ENCODE results near the gene IKZF1. TPM values are rescaled to one million over a fixed set of nuclear protein-coding genes. Genes with fewer than 3 reads are reported as not detected.

The IKZF1 gene
- total RNA-seq, 3 donors from 2014 or later = 14.2 to 21.4 (median 21.3) TPM

- TF ChIP-seq POLR2AphosphoS5 (IDR thresholded peaks at IDR 0.05) (no peak), CTCF (IDR thresholded peaks at IDR 0.05) (no peak), POLR2A (IDR thresholded peaks at IDR 0.05) (no peak)
- Histone ChIP-seq H3K36me3 (no peaks in the 10 kb centered on the region), H3K27me3 (no peaks in the 10 kb centered on the region), H3K4me1 (no peaks in the 10 kb centered on the region), H3K9me3 (no peaks in the 10 kb centered on the region), H3K27ac (no peak overlapping the region), H3K4me3 (no peak overlapping the region)
- DNase-seq (ENCODE audit: low spot score in 2 of 2) = no peak
- intact Hi-C loops (cut with DNase I; ENCODE audit: low total_unique reads) = loop anchor here (5.0 kb wide), 1 partner anchor 636 kb away; no protein-coding TSS in a partner anchor
These were observed 37.2 kb downstream of the IKZF1 start for GRCh38 chr7:50341724-50342123.

- H3K27me3 ChIP-seq = no peaks in the 10 kb centered on the region
These were observed 38.1 kb downstream of the IKZF1 start for GRCh38 chr7:50342616-50343114.

GRCh38 chr7:50346545-50347497 is 42.3 kb downstream of the IKZF1 start:
- TF ChIP-seq POLR2A (IDR thresholded peaks at IDR 0.05) (no peak), CTCF (IDR thresholded peaks at IDR 0.05) (no peak), POLR2AphosphoS5 (IDR thresholded peaks at IDR 0.05) (no peak)
- Histone ChIP-seq H3K9me3 (no peaks in the 10 kb centered on the region), H3K4me3 (no peak overlapping the region), H3K4me1 (no peaks in the 10 kb centered on the region), H3K27me3 (no peaks in the 10 kb centered on the region), H3K27ac (no peak overlapping the region), H3K36me3 (no peaks in the 10 kb centered on the region)
- intact Hi-C loops (cut with DNase I; ENCODE audit: low total_unique reads) = no loop called here
- DNase-seq (ENCODE audit: low spot score in 2 of 2) = no peak

More at GRCh38 chr7:50342616-50343114, 38.1 kb downstream of the IKZF1 start:
- Histone ChIP-seq H3K9me3 (no peaks in the 10 kb centered on the region), H3K36me3 (no peaks in the 10 kb centered on the region), H3K4me1 (no peaks in the 10 kb centered on the region), H3K4me3 (no peak overlapping the region), H3K27ac (no peak overlapping the region)
- no peak for TF ChIP-seq POLR2AphosphoS5 (IDR thresholded peaks at IDR 0.05)
- TF ChIP-seq POLR2A (IDR thresholded peaks at IDR 0.05) = no peak
- no peak for TF ChIP-seq CTCF (IDR thresholded peaks at IDR 0.05)
- DNase-seq (ENCODE audit: low spot score in 2 of 2) = peak in 1 of 2 donors; percentile 35
- intact Hi-C loops (cut with DNase I; ENCODE audit: low total_unique reads) = loop anchor here (5.0 kb wide), 1 partner anchor 635 kb away; no protein-coding TSS in a partner anchor

- Histone ChIP-seq H3K4me1 (no peaks in the 10 kb centered on the region), H3K27me3 (no peaks in the 10 kb centered on the region), H3K27ac (no peak overlapping the region), H3K4me3 (no peak overlapping the region), H3K36me3 (no peaks in the 10 kb centered on the region), H3K9me3 (no peaks in the 10 kb centered on the region)
- intact Hi-C loops (cut with DNase I; ENCODE audit: low total_unique reads) = no loop called here
- TF ChIP-seq CTCF (IDR thresholded peaks at IDR 0.05) = no peak
- no peak for TF ChIP-seq POLR2AphosphoS5 (IDR thresholded peaks at IDR 0.05)
- no peak for TF ChIP-seq POLR2A (IDR thresholded peaks at IDR 0.05)
- no peak for DNase-seq (ENCODE audit: low spot score in 2 of 2)
These were observed 43.2 kb downstream of the IKZF1 start for GRCh38 chr7:50347693-50348092.
